ENCODE data around the gene IFT122.
"Not testable (repeated sequence)": the region's sequence is repeated elsewhere in the genome, so short reads cannot be mapped to it uniquely, and the experiment has no call there.

Gene IFT122, protein sequence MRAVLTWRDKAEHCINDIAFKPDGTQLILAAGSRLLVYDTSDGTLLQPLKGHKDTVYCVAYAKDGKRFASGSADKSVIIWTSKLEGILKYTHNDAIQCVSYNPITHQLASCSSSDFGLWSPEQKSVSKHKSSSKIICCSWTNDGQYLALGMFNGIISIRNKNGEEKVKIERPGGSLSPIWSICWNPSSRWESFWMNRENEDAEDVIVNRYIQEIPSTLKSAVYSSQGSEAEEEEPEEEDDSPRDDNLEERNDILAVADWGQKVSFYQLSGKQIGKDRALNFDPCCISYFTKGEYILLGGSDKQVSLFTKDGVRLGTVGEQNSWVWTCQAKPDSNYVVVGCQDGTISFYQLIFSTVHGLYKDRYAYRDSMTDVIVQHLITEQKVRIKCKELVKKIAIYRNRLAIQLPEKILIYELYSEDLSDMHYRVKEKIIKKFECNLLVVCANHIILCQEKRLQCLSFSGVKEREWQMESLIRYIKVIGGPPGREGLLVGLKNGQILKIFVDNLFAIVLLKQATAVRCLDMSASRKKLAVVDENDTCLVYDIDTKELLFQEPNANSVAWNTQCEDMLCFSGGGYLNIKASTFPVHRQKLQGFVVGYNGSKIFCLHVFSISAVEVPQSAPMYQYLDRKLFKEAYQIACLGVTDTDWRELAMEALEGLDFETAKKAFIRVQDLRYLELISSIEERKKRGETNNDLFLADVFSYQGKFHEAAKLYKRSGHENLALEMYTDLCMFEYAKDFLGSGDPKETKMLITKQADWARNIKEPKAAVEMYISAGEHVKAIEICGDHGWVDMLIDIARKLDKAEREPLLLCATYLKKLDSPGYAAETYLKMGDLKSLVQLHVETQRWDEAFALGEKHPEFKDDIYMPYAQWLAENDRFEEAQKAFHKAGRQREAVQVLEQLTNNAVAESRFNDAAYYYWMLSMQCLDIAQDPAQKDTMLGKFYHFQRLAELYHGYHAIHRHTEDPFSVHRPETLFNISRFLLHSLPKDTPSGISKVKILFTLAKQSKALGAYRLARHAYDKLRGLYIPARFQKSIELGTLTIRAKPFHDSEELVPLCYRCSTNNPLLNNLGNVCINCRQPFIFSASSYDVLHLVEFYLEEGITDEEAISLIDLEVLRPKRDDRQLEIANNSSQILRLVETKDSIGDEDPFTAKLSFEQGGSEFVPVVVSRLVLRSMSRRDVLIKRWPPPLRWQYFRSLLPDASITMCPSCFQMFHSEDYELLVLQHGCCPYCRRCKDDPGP

DNA sequence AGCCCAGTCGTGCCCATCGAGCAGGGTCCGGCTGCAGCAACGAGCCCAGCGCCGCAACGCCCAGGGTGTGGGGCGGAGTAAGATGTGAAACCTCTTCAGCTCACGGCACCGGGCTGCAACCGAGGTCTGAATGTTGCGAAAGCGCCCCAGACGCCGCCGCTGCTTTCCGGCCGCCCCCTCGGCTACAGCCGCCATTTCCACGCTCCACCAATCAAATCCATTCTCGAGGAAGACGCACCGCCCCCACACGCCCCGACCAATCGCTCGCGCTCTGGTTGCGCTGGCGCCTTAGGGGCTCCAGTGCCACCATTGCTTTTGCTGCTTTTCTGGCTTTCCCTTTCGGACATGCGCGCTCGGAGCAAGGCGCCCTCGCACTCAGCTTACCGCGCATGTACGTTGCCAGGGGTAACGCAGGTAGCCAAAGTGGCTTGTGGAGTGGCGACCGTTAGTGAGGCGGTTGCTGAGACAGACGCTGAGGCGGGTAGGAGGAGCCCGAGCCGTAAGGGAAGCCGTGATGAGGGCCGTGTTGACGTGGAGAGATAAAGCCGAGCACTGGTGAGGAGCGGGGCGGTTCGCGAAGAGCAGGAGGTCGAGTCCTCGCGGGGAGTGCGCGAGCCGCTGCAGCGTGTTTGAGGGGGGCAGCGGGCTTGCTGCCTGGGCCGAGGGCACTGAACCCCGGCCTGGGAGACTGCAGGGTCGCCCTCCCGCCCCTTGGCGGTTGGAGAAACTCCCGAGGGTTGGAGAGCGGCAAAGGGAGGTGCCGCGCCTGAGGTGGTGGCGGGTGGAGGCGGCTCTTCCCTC, at the start of gene IFT122, which contains the start of gene MBD4:
Gene IFT122, plus strand, starts transcription at position 408 of the 801 bp plus-strand sequence. Its CDS starts 107 bp downstream, at position 515.
Gene MBD4, minus strand, starts transcription at position 132 of the 801 bp plus-strand sequence. Its CDS starts 115 bp downstream, at position 17.
- Histone ChIP-seq H4K20me1 (ENCODE audit: insufficient read depth, low read length) (no peaks in the 10 kb centered on the region), H3K9me2 (ENCODE audit: low read depth, low read length) (no peaks in the 10 kb centered on the region), H3K79me2 (ENCODE audit: insufficient read depth, low read length) (peaks cover 30% of the 10 kb centered on the region), H3K36me3 (ENCODE audit: insufficient read depth, low read length) (peaks cover 35% of the 10 kb centered on the region; the same call in 1 of the 2 replicates), H3K9ac (ENCODE audit: low read length) (peak within 1 kb of the TSS; percentile 86), H3K27me3 (ENCODE audit: insufficient read depth, low read length) (no peaks in the 10 kb centered on the region), H3K9me3 (ENCODE audit: low read length) (no peaks in the 10 kb centered on the region), H3K4me1 (ENCODE audit: insufficient read depth, low read length, severe bottlenecking) (peaks cover 60% of the 10 kb centered on the region), H3K4me2 (ENCODE audit: low read length) (peak within 1 kb of the TSS; percentile 86), H3F3A (ENCODE audit: insufficient read depth, low read length) (no peaks in the 10 kb centered on the region), H2AFZ (ENCODE audit: low read length) (peak within 1 kb of the TSS; percentile 2), H3K4me3 (ENCODE audit: low read depth, low read length, poor library complexity, severe bottlenecking) (peak within 1 kb of the TSS; percentile 81), H3K27ac (ENCODE audit: low read depth, low read length, poor library complexity, severe bottlenecking) (peak within 1 kb of the TSS; percentile 77)
- TF ChIP-seq EZH2 (IDR thresholded peaks at IDR 0.05; ENCODE audit: borderline replicate concordance, low read length): no peak
- TF ChIP-seq, protein P1, sequence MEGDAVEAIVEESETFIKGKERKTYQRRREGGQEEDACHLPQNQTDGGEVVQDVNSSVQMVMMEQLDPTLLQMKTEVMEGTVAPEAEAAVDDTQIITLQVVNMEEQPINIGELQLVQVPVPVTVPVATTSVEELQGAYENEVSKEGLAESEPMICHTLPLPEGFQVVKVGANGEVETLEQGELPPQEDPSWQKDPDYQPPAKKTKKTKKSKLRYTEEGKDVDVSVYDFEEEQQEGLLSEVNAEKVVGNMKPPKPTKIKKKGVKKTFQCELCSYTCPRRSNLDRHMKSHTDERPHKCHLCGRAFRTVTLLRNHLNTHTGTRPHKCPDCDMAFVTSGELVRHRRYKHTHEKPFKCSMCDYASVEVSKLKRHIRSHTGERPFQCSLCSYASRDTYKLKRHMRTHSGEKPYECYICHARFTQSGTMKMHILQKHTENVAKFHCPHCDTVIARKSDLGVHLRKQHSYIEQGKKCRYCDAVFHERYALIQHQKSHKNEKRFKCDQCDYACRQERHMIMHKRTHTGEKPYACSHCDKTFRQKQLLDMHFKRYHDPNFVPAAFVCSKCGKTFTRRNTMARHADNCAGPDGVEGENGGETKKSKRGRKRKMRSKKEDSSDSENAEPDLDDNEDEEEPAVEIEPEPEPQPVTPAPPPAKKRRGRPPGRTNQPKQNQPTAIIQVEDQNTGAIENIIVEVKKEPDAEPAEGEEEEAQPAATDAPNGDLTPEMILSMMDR (IDR thresholded peaks at IDR 0.05; ENCODE audit: low read length): no peak; the same call in 1 of the 2 replicates

DNA sequence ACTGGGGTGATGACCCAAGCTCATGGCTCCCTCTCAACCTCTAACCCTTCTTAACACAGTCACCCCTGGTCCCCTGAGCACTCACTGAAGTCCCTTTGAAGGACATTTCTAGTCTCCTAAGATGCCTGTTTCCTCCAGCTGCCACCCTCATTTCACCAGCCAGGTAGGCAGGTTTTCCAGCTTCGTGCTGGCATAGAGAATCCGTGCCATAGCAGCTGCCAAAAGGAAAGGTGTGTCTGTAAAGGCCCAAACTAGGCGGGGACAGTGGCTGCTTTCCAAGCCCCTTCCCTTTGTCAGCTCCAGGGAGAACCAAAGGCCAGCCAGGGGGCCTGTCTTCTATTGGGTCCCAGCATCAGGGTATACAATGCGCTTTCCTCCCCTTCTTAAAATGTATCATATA, 48.4 kb upstream of the IFT122 start:
- H3K4me1 ChIP-seq (ENCODE audit: insufficient read depth, low read length, severe bottlenecking); H3K4me3 ChIP-seq (ENCODE audit: low read depth, low read length, poor library complexity, severe bottlenecking); H3K27ac ChIP-seq (ENCODE audit: low read depth, low read length, poor library complexity, severe bottlenecking); H3K4me2 ChIP-seq (ENCODE audit: low read length); H3K9me2 ChIP-seq (ENCODE audit: low read depth, low read length); H3F3A ChIP-seq (ENCODE audit: insufficient read depth, low read length); H2AFZ ChIP-seq (ENCODE audit: low read length); H3K79me2 ChIP-seq (ENCODE audit: insufficient read depth, low read length); H3K9ac ChIP-seq (ENCODE audit: low read length); H3K27me3 ChIP-seq (ENCODE audit: insufficient read depth, low read length); H4K20me1 ChIP-seq (ENCODE audit: insufficient read depth, low read length); H3K9me3 ChIP-seq (ENCODE audit: low read length): not testable (repeated sequence)
- H3K36me3 ChIP-seq (ENCODE audit: insufficient read depth, low read length): peaks cover 81% of the 10 kb centered on the region

DNA sequence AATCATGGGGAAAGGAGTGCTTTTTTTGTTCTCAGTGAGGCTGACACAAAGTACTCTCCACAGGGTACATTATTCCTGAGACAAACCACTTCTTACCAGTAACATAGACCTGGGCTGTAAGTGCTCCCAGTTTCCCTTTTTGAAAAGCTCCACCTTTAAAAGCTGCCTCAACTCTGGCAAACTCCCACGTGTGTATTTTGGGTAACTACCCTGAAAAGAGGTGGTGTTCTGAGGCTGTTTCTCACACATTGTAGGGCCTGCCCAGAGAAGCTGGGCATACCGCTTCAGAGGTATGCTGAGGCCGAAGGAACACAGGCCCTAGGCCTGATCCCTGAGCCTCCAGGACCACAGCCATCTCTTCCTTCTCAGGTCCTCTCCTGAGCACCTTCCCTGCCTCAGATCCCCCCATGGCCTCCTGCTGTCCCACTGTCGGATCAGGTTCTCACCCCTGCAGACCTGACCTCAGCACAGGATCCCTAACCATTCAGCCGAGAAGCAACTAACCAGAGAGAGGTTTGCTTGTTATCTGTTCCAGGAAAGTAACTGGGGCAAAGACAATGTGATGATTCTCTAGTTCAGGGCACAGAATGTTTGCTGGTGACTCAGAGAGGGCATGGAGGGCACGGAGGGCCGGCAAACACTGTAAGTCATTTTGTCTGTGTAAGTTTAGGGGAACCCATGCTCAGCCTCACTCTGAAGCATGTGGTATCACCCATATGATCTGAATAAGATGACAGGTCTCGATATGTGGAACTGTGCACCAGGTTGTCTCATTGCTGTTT, 47.7 kb upstream of the IFT122 start:
- not testable (repeated sequence) for H3K4me1 ChIP-seq (ENCODE audit: insufficient read depth, low read length, severe bottlenecking); H3K9ac ChIP-seq (ENCODE audit: low read length); H3K9me2 ChIP-seq (ENCODE audit: low read depth, low read length); H4K20me1 ChIP-seq (ENCODE audit: insufficient read depth, low read length); H3K4me2 ChIP-seq (ENCODE audit: low read length); H3K4me3 ChIP-seq (ENCODE audit: low read depth, low read length, poor library complexity, severe bottlenecking); H3K9me3 ChIP-seq (ENCODE audit: low read length); H3F3A ChIP-seq (ENCODE audit: insufficient read depth, low read length); H3K27ac ChIP-seq (ENCODE audit: low read depth, low read length, poor library complexity, severe bottlenecking); H3K27me3 ChIP-seq (ENCODE audit: insufficient read depth, low read length); H2AFZ ChIP-seq (ENCODE audit: low read length)
- H3K36me3 ChIP-seq (ENCODE audit: insufficient read depth, low read length): peaks cover 81% of the 10 kb centered on the region
- peaks cover 12% of the 10 kb centered on the region for H3K79me2 ChIP-seq (ENCODE audit: insufficient read depth, low read length)
